ENCODE results near the gene SPSB2.

SPSB2 gene

DNA sequence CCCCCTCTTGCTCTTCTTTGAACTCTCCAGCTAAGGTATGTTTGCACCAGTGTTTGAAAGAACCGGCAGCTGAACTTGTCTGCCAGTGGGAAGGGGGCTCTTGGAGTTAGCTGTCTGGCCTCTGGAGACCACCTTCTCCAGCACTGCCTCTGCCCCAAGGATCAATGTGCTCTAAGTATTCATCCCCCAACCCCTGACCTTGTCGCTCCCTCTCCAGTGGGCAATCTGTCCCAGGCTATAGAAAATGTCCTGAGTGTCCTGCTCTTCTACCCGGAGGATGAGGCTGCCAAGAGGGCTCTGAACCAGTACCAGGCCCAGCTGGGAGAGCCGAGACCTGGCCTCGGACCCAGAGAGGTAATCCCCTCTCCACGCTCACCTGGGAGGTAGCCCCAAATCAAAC lies 42.1 kb downstream of the SPSB2 start:
- no peak for TF ChIP-seq CREB1 (IDR thresholded peaks at IDR 0.05; ENCODE audit: low read depth)
- no peak for TF ChIP-seq YY1 (IDR thresholded peaks at IDR 0.05; ENCODE audit: low read depth)

- no peak for TF ChIP-seq FOXM1 (IDR thresholded peaks at IDR 0.05; ENCODE audit: borderline replicate concordance, low read depth)
- no peak for TF ChIP-seq TAF1 (IDR thresholded peaks at IDR 0.05; ENCODE audit: low read depth)
- no peak for TF ChIP-seq NFIC (IDR thresholded peaks at IDR 0.05)
- TF ChIP-seq RAD21 (IDR thresholded peaks at IDR 0.05; ENCODE audit: low read depth): no peak
- TF ChIP-seq TCF12 (IDR thresholded peaks at IDR 0.05; ENCODE audit: low read depth): no peak
Observed at GRCh38 chr12:6830286-6830890, 42.7 kb downstream of the SPSB2 start.

DNA sequence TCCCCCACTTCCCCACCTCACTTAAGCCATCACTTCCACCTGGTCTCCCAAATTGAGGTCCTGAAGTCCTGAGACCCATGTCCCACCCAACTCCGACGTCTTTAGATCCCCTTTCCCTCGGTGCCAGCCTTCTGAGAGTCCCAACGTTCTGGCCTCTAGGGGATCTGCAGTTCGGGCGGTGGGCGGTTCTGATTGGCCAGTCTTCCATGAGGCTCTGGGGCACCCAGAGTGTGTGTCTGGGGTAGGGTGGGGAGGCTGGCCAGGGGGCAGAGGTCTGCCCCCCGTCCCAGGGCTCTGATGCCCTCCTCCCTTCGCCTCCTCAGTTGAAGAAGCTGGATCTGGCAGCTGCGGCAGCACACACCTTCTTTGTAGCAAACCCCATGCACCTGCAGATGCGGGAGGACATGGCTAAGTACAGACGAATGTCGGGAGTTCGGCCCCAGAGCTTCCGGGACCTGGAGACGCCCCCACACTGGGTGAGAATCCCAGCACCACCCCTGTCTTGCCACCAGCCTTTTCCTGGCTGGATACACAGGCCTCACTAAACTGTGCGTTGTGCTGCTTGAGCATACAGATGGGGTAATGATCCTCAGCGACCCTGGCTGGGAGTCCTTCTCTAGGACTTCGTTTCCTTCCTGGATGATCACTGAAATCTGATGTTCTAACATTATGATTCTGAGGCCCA lies 43.4 kb downstream of the SPSB2 start:
- TF ChIP-seq TAF1 (IDR thresholded peaks at IDR 0.05; ENCODE audit: low read depth) (no peak), CREB1 (IDR thresholded peaks at IDR 0.05; ENCODE audit: low read depth) (no peak), EGR1 (IDR thresholded peaks at IDR 0.05) (no peak), YY1 (IDR thresholded peaks at IDR 0.05; ENCODE audit: low read depth) (no peak), RAD21 (IDR thresholded peaks at IDR 0.05; ENCODE audit: low read depth) (no peak), NFIC (IDR thresholded peaks at IDR 0.05) (no peak), ZBTB7A (IDR thresholded peaks at IDR 0.05; ENCODE audit: low read depth) (no peak; the same call in 1 of the 2 replicates), EP300 (IDR thresholded peaks at IDR 0.05; ENCODE audit: borderline replicate concordance) (no peak), TCF12 (IDR thresholded peaks at IDR 0.05; ENCODE audit: low read depth) (no peak), TEAD4 (IDR thresholded peaks at IDR 0.05) (no peak)
- TF ChIP-seq, protein P1, sequence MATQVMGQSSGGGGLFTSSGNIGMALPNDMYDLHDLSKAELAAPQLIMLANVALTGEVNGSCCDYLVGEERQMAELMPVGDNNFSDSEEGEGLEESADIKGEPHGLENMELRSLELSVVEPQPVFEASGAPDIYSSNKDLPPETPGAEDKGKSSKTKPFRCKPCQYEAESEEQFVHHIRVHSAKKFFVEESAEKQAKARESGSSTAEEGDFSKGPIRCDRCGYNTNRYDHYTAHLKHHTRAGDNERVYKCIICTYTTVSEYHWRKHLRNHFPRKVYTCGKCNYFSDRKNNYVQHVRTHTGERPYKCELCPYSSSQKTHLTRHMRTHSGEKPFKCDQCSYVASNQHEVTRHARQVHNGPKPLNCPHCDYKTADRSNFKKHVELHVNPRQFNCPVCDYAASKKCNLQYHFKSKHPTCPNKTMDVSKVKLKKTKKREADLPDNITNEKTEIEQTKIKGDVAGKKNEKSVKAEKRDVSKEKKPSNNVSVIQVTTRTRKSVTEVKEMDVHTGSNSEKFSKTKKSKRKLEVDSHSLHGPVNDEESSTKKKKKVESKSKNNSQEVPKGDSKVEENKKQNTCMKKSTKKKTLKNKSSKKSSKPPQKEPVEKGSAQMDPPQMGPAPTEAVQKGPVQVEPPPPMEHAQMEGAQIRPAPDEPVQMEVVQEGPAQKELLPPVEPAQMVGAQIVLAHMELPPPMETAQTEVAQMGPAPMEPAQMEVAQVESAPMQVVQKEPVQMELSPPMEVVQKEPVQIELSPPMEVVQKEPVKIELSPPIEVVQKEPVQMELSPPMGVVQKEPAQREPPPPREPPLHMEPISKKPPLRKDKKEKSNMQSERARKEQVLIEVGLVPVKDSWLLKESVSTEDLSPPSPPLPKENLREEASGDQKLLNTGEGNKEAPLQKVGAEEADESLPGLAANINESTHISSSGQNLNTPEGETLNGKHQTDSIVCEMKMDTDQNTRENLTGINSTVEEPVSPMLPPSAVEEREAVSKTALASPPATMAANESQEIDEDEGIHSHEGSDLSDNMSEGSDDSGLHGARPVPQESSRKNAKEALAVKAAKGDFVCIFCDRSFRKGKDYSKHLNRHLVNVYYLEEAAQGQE (IDR thresholded peaks at IDR 0.05; ENCODE audit: low read depth): no peak
- TF ChIP-seq, protein P2, sequence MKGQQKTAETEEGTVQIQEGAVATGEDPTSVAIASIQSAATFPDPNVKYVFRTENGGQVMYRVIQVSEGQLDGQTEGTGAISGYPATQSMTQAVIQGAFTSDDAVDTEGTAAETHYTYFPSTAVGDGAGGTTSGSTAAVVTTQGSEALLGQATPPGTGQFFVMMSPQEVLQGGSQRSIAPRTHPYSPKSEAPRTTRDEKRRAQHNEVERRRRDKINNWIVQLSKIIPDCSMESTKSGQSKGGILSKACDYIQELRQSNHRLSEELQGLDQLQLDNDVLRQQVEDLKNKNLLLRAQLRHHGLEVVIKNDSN (IDR thresholded peaks at IDR 0.05): no peak
- TF ChIP-seq, protein P3, sequence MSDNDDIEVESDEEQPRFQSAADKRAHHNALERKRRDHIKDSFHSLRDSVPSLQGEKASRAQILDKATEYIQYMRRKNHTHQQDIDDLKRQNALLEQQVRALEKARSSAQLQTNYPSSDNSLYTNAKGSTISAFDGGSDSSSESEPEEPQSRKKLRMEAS (IDR thresholded peaks at IDR 0.05): no peak

DNA sequence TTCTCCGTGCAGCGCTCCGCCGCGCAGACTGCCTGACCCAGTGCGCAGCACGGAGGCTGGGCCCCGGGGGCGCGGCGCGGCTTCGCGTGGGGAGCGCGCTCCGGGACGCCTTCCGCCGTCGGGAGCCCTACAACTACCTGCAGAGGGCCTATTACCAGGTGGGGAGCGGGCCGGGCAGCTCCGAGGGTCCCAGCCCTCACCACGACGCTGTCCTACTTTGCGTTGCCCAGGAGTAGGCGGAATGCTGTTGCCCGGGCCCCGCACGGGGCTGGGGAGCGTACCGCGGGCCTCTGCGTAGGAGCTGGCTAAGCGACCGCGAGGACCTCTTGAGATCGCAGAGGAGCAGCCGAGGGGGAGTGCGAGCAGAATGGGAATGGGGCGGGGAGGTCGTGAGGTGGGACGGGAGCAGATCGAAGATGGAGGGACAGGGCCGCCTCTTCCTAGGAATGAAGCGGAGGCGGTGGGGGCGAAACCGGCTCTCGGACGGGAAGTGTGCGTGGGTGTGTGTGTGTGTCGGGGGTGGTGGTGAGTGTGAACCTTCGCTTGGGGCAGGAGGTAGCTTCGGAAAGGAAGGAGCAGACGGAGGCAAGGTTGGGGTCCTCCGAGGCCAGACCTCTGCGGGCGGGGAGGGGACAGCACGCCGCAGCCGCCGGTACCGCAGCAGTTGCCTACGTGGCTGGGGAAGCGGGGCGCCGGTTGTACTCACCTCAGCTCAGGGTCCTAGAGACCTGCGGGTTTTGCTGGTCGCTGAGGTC lies 44.1 kb downstream of the SPSB2 start:
- TF ChIP-seq TEAD4 (IDR thresholded peaks at IDR 0.05): no peak
- TF ChIP-seq TCF12 (IDR thresholded peaks at IDR 0.05; ENCODE audit: low read depth): no peak
- TF ChIP-seq ZBTB7A (IDR thresholded peaks at IDR 0.05; ENCODE audit: low read depth): peak; percentile 60
- TF ChIP-seq EGR1 (IDR thresholded peaks at IDR 0.05): peak; percentile 95
- TF ChIP-seq, protein P3 (IDR thresholded peaks at IDR 0.05): peak; percentile 64

- TF ChIP-seq CEBPB (IDR thresholded peaks at IDR 0.05) (no peak), TEAD4 (IDR thresholded peaks at IDR 0.05) (no peak), RAD21 (IDR thresholded peaks at IDR 0.05; ENCODE audit: low read depth) (no peak), TAF1 (IDR thresholded peaks at IDR 0.05; ENCODE audit: low read depth) (no peak; the same call in 1 of the 2 replicates), TCF12 (IDR thresholded peaks at IDR 0.05; ENCODE audit: low read depth) (no peak), EP300 (IDR thresholded peaks at IDR 0.05; ENCODE audit: borderline replicate concordance) (no peak), CREB1 (IDR thresholded peaks at IDR 0.05; ENCODE audit: low read depth) (no peak), FOXM1 (IDR thresholded peaks at IDR 0.05; ENCODE audit: borderline replicate concordance, low read depth) (no peak), EGR1 (IDR thresholded peaks at IDR 0.05) (no peak; the same call in 1 of the 2 replicates), NFIC (IDR thresholded peaks at IDR 0.05) (no peak), YY1 (IDR thresholded peaks at IDR 0.05; ENCODE audit: low read depth) (no peak), ZBTB7A (IDR thresholded peaks at IDR 0.05; ENCODE audit: low read depth) (peak; percentile 11; the same call in 1 of the 2 replicates)
- TF ChIP-seq, protein P3 (IDR thresholded peaks at IDR 0.05): 0 out of 2 replicates have a peak, but pooled peaks have one; percentile 20
- TF ChIP-seq, protein P1 (IDR thresholded peaks at IDR 0.05; ENCODE audit: low read depth): no peak
- TF ChIP-seq, protein P2 (IDR thresholded peaks at IDR 0.05): no peak
Observed at GRCh38 chr12:6827982-6828780, 44.9 kb downstream of the SPSB2 start, which contains the start of gene P3H3. Gene P3H3, plus strand, starts transcription at chr12:6828407. Its CDS starts 34 bp downstream, at chr12:6828441.
